CD4-positive, alpha-beta memory T cell (primary cell): ENCODE data around the gene HEBP1. TPM values are rescaled to one million over a fixed set of nuclear protein-coding genes. Genes with fewer than 3 reads are reported as not detected.

Experiments
- CTCF ChIA-PET: fragments of 350-600 bp; sonication (Branson Sonifier 250); formaldehyde crosslinking; loops from one replicate; lab custom pipeline; 2021; ENCODE audit warnings: inconsistent platforms; ENCODE audit not compliant: partially characterized antibody; lab: Charles Lee
- POLR2A ChIA-PET: fragments of 350-600 bp; sonication (Branson Sonifier 250); formaldehyde crosslinking; loops from one replicate; lab custom pipeline; 2021; ENCODE audit not compliant: partially characterized antibody; lab: Charles Lee
- DNase-seq, 5 donors: peaks; one replicate each; pipeline versions ENCODE4 v3.0.0 to v3.0.0-alpha.2; 2020 to 2022; ENCODE audit warnings: mixed read lengths in 1 of 5
- H3K27ac ChIP-seq: one replicate; pipeline ENCODE4 v1.7.0; 2013; ENCODE audit warnings: low read depth, low read length
- H3K27me3 ChIP-seq: 2 replicates; pipeline ENCODE4 v1.7.0; 2013; ENCODE audit warnings: mild to moderate bottlenecking, low read length, moderate library complexity; ENCODE audit not compliant: insufficient read depth
- H3K36me3 ChIP-seq: 2 replicates; pipeline ENCODE4 v1.7.0; 2013; ENCODE audit warnings: mild to moderate bottlenecking, low read length, moderate library complexity; ENCODE audit not compliant: insufficient read depth
- H3K4me1 ChIP-seq: 2 replicates; pipeline ENCODE4 v1.7.0; 2013; ENCODE audit warnings: mild to moderate bottlenecking, low read length, moderate library complexity; ENCODE audit not compliant: insufficient read depth
- H3K4me3 ChIP-seq, 2 donors: one replicate each; pipeline ENCODE4 v1.7.0; 2013; ENCODE audit warnings: low read length in 2 of 2, mild to moderate bottlenecking in 1 of 2
- H3K9me3 ChIP-seq, 2 donors: one replicate each; pipeline ENCODE4 v1.7.0; 2013; ENCODE audit warnings: low read length in 2 of 2, control low read depth in 1 of 2; ENCODE audit not compliant: control insufficient read depth in 1 of 2
- H3K27ac Mint-ChIP-seq, 7 donors: one replicate each; pipeline ENCODE4 v1.8.0; 2020 to 2021; ENCODE audit warnings: mixed read lengths in 7 of 7, mild to moderate bottlenecking in 6 of 7, inconsistent platforms in 3 of 7, moderate library complexity in 3 of 7
- H3K27me3 Mint-ChIP-seq, 2 donors: one replicate each; pipeline ENCODE4 v1.8.0; 2020 to 2021; ENCODE audit warnings: mixed read lengths in 2 of 2
- H3K36me3 Mint-ChIP-seq, 2 donors: one replicate each; pipeline ENCODE4 v1.8.0; 2020 to 2021; ENCODE audit warnings: mixed read lengths in 2 of 2, inconsistent platforms in 1 of 2, mild to moderate bottlenecking in 1 of 2
- H3K4me1 Mint-ChIP-seq, 4 donors: one replicate each; pipeline ENCODE4 v1.8.0; 2020 to 2021; ENCODE audit warnings: mixed read lengths in 4 of 4, mild to moderate bottlenecking in 1 of 4
- H3K4me3 Mint-ChIP-seq, 8 donors: one replicate each; pipeline ENCODE4 v1.8.0; 2020 to 2021; ENCODE audit warnings: mixed read lengths in 8 of 8, mild to moderate bottlenecking in 7 of 8, moderate library complexity in 6 of 8, inconsistent platforms in 3 of 8
- H3K9me3 Mint-ChIP-seq, 8 donors: one replicate each; pipeline ENCODE4 v1.8.0; 2020 to 2021; ENCODE audit warnings: mixed read lengths in 8 of 8, mild to moderate bottlenecking in 5 of 8, inconsistent platforms in 3 of 8, moderate library complexity in 1 of 8
- intact Hi-C: fragments of 100-400 bp; cut with micrococcal nuclease; formaldehyde crosslinking; loops from one replicate; pipeline ENCODE4 v1.15.1; 2023
- polyA plus RNA-seq, 2 donors: library from polyadenylated mRNA; unstranded; fragments of 300-500 nt; fragmentation: Illumina TruSeq; gene quantifications; one replicate each; pipeline ENCODE4 v1.2.3, GENCODE V29; 2021
- total RNA-seq, 2 experiments: library from RNA; stranded (reverse); gene quantifications; one replicate each; pipeline ENCODE4 v1.2.3, GENCODE V29; 2021

Gene HEBP1
- total and polyA plus RNA-seq, 4 experiments from 2014 or later: 11.3 to 23.0 (median 14.6) TPM

DNA sequence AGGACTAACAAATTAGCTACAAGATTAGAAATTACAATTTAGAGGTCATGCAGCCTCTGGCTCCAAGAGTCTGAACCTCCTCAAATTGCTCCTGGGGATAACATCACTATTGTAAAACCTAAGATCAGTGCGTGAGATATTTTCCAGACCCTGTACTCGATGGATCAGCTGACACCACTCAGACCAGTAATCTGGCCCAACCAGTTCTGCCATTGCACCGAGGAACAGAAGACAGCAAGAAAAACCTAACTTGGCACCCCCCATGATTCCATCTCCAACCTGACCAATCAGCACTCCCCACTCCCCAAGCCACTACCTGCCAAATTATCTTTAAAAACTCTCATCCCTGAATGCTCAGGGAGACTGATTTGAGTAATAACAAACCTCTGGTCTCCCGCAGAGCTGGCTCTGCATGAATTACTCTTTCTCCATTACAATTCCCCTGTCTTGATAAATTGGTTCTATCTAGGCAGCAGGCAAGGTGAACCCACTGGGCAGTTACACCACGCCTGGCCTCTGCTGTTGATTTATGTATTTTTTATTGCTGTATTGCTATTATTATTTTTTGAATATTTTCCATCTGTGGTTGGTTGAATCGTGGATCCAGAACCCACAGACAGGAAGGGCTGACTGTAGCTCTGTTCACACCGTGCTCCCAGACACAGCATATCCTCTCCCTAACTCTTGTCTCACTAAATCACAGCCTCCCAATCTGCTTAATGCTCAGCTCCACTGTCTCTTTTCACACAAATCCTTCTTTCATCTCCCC is 9.2 kb downstream of the HEBP1 start:
- Mint-ChIP-seq H3K4me3 (no peak overlapping the region), H3K27ac (peak overlapping the region in 4 of 7 donors; percentile 8 to 32 (median 18)), H3K27me3 (no peaks in the 10 kb centered on the region), H3K4me1 (peaks cover 0 to 23% (median 3%) of the 10 kb centered on the region in 4 donors), H3K9me3 (no peaks in the 10 kb centered on the region), H3K36me3 (peaks cover 7 to 9% of the 10 kb centered on the region in 2 donors)
- POLR2A ChIA-PET: no interaction called here
- Histone ChIP-seq H3K4me1 (no peaks in the 10 kb centered on the region), H3K27ac (no peak overlapping the region), H3K27me3 (no peaks in the 10 kb centered on the region), H3K9me3 (no peaks in the 10 kb centered on the region), H3K36me3 (peaks cover 5% of the 10 kb centered on the region), H3K4me3 (no peak overlapping the region)
- intact Hi-C loops: no loop called here
- CTCF ChIA-PET: no interaction called here
- no peak for DNase-seq

GRCh38 chr12:12987421-12987820 is 12.6 kb downstream of the HEBP1 start:
- DNase-seq: no peak
- H3K9me3 Mint-ChIP-seq: no peaks in the 10 kb centered on the region
- peaks cover 0 to 9% (median 3%) of the 10 kb centered on the region in 4 donors for H3K4me1 Mint-ChIP-seq
- no peaks in the 10 kb centered on the region for H3K4me1 ChIP-seq
- POLR2A ChIA-PET: no interaction called here
- H3K27ac ChIP-seq: no peak overlapping the region
- H3K4me3 ChIP-seq: no peak overlapping the region
- H3K27ac Mint-ChIP-seq: peak overlapping the region in 2 of 7 donors; percentile 57 to 74
- no peaks in the 10 kb centered on the region for H3K27me3 Mint-ChIP-seq
- CTCF ChIA-PET: interaction anchor here (1.8 kb wide), 1 partner anchor 225 kb away, joined by 8 read pairs; no protein-coding TSS in a partner anchor
- H3K27me3 ChIP-seq: no peaks in the 10 kb centered on the region
- no peak overlapping the region for H3K4me3 Mint-ChIP-seq
- H3K36me3 ChIP-seq: peaks cover 5% of the 10 kb centered on the region
- H3K36me3 Mint-ChIP-seq: peaks cover 14 to 19% of the 10 kb centered on the region in 2 donors
- no peaks in the 10 kb centered on the region for H3K9me3 ChIP-seq
- intact Hi-C loops: loop anchor here (5.0 kb wide), 1 partner anchor 225 kb away; no protein-coding TSS in a partner anchor

DNA sequence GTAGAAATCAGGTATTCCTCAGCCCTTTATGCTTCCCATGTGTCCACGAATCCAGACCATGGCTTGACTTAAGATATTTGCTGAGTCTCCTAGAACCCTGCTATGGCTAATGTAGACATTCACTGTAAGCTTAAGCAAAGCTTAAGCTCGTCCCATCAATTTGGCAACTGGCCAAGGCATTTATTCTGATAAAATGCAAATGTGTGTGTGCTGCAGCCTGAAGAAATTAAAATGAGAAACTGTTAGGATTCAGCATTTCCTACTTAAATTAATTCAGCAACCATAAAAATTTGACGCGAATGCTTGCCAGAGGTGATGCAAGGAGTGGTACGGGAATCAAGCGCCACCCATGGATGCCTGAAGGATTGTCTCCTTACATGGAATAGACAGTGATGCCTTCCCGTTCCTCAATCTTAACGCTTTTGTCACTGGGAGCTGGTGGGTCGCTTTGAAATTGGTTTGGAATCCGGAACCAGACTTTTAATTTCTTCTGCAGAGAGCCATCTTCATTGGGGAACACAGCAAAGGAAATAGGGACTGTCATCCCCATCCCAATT is 13.2 kb downstream of the HEBP1 start:
- CTCF ChIA-PET: interaction anchor here (1.2 to 1.8 kb wide), 4 partner anchors 16 to 225 kb away, joined by 4 to 8 read pairs (median 5); no protein-coding TSS in a partner anchor
- H3K4me1 Mint-ChIP-seq: peaks cover 0 to 8% (median 3%) of the 10 kb centered on the region in 4 donors
- intact Hi-C loops: loop anchor here (5.0 kb wide), 1 partner anchor 225 kb away; no protein-coding TSS in a partner anchor

GRCh38 chr12:12985817-12986408 is 14.2 kb downstream of the HEBP1 start:
- ChIA-PET POLR2A (no interaction called here), CTCF (interaction anchor here (1.2 to 1.8 kb wide), 5 partner anchors 15 to 226 kb away, joined by 3 to 8 read pairs (median 5); no protein-coding TSS in a partner anchor)
- no peak overlapping the region for H3K4me3 ChIP-seq
- H3K27ac Mint-ChIP-seq: no peak overlapping the region
- H3K27me3 Mint-ChIP-seq: no peaks in the 10 kb centered on the region
- H3K9me3 ChIP-seq: no peaks in the 10 kb centered on the region
- no peaks in the 10 kb centered on the region for H3K4me1 ChIP-seq
- H3K9me3 Mint-ChIP-seq: no peaks in the 10 kb centered on the region
- H3K36me3 ChIP-seq: peaks cover 5% of the 10 kb centered on the region
- H3K27me3 ChIP-seq: no peaks in the 10 kb centered on the region
- no peak overlapping the region for H3K27ac ChIP-seq
- H3K36me3 Mint-ChIP-seq: peaks cover 14 to 19% of the 10 kb centered on the region in 2 donors
- H3K4me1 Mint-ChIP-seq: peaks cover 0 to 2% (median under 1%) of the 10 kb centered on the region in 4 donors
- DNase-seq: no peak
- no peak overlapping the region for H3K4me3 Mint-ChIP-seq
- intact Hi-C loops: loop anchor here (5.0 kb wide), 1 partner anchor 226 kb away; no protein-coding TSS in a partner anchor

More for the DNA sequence above, 13.2 kb downstream of the HEBP1 start:
- Histone ChIP-seq H3K27ac (no peak overlapping the region), H3K27me3 (no peaks in the 10 kb centered on the region), H3K4me3 (no peak overlapping the region), H3K9me3 (no peaks in the 10 kb centered on the region), H3K4me1 (no peaks in the 10 kb centered on the region), H3K36me3 (peaks cover 5% of the 10 kb centered on the region)
- Mint-ChIP-seq H3K27ac (no peak overlapping the region), H3K4me3 (no peak overlapping the region), H3K9me3 (no peaks in the 10 kb centered on the region), H3K27me3 (no peaks in the 10 kb centered on the region), H3K36me3 (peaks cover 14 to 19% of the 10 kb centered on the region in 2 donors)
- POLR2A ChIA-PET: no interaction called here
- no peak for DNase-seq

DNA sequence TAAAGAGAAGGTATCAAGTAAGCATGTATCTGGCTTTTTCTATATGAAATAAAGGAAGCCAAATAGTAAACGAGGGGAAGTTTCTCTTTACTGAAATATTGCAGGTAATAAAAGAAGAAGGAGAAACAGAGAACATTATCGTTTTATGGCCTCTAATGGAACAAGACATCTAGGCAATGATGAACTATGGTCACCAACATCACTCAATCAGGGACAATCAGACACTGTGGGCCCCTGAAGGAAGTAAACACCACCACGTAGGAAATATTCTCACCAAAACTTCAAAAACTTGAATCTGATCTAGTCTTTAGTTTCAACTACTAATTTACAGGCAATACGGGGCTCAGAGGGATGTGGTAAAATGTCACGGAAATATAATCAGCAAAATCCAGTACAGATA is 15.9 kb downstream of the HEBP1 start:
- ChIA-PET POLR2A (no interaction called here), CTCF (interaction anchor here (0.9 to 2.1 kb wide), 3 partner anchors 68 to 195 kb away, joined by 3 to 8 read pairs (median 5); no protein-coding TSS in a partner anchor)
- Mint-ChIP-seq H3K36me3 (peaks cover 14 to 19% of the 10 kb centered on the region in 2 donors), H3K4me3 (no peak overlapping the region), H3K27ac (peak overlapping the region in 1 of 7 donors; percentile 22), H3K9me3 (no peaks in the 10 kb centered on the region), H3K4me1 (peaks cover 0 to 2% (median under 1%) of the 10 kb centered on the region in 4 donors), H3K27me3 (no peaks in the 10 kb centered on the region)
- intact Hi-C loops: loop anchor here (5.0 kb wide), 1 partner anchor 147 kb away; no protein-coding TSS in a partner anchor
- no peaks in the 10 kb centered on the region for H3K9me3 ChIP-seq
- H3K4me3 ChIP-seq: no peak overlapping the region
- H3K27ac ChIP-seq: no peak overlapping the region
- H3K27me3 ChIP-seq: no peaks in the 10 kb centered on the region
- H3K36me3 ChIP-seq: peaks cover 5% of the 10 kb centered on the region
- no peak for DNase-seq
- no peaks in the 10 kb centered on the region for H3K4me1 ChIP-seq

GRCh38 chr12:12983420-12984035 is 16.5 kb downstream of the HEBP1 start:
- POLR2A ChIA-PET: interaction anchor here (0.8 kb wide), 1 partner anchor 627 kb away, joined by 3 read pairs; the partner anchor contains the start of gene BORCS5
- H3K36me3 Mint-ChIP-seq: peaks cover 14 to 15% of the 10 kb centered on the region in 2 donors

More at GRCh38 chr12:12983420-12984035, 16.5 kb downstream of the HEBP1 start:
- CTCF ChIA-PET: interaction anchor here (0.9 to 2.1 kb wide), 4 partner anchors 67 to 228 kb away, joined by 3 to 8 read pairs (median 4); no protein-coding TSS in a partner anchor
- H3K4me1 ChIP-seq: no peaks in the 10 kb centered on the region
- H3K27me3 Mint-ChIP-seq: no peaks in the 10 kb centered on the region
- no peaks in the 10 kb centered on the region for H3K9me3 Mint-ChIP-seq
- DNase-seq: no peak
- no peaks in the 10 kb centered on the region for H3K27me3 ChIP-seq
- peaks cover 5% of the 10 kb centered on the region for H3K36me3 ChIP-seq
- intact Hi-C loops: loop anchor here (1.0 to 5.0 kb wide), 3 partner anchors 67 to 195 kb away; no protein-coding TSS in a partner anchor
- H3K9me3 ChIP-seq: no peaks in the 10 kb centered on the region
- H3K4me1 Mint-ChIP-seq: peaks cover 0 to 2% (median under 1%) of the 10 kb centered on the region in 4 donors
- H3K4me3 Mint-ChIP-seq: no peak overlapping the region
- H3K27ac ChIP-seq: no peak overlapping the region
- peak overlapping the region in 1 of 7 donors; percentile 52 for H3K27ac Mint-ChIP-seq
- no peak overlapping the region for H3K4me3 ChIP-seq
